Measurements from ENCODE around the gene CA10.

Gene CA10

GRCh38 chr17:51724043-51724580, 434.4 kb downstream of the CA10 start:
- DNase-seq (ENCODE audit: low spot score): no peak

DNA sequence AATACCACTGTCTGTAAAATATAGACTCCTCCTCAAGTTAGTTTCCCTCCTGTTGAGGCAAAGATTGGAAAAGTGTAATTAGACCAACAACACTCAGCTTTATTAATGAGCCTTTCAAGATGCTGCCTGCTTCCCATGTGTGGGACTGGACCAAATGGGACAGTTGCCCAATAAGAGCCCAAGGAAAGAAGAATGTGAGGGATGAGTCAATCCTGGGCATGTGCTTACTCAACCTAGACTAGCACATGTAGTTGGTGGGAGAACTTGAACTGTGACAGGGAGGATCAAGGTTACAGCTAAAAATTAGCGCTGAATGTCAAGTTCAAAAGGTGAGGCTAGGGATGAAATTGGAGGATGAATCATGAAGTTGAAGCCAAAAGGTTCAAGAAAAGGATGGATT, 435.5 kb downstream of the CA10 start:
- DNase-seq (ENCODE audit: low spot score): no peak

- no peak for DNase-seq (ENCODE audit: low spot score)
These were observed 436.8 kb downstream of the CA10 start for GRCh38 chr17:51721730-51722129.

- no peak for DNase-seq (ENCODE audit: low spot score)
These were observed 438.1 kb downstream of the CA10 start for GRCh38 chr17:51720439-51720838.

- no peak for DNase-seq (ENCODE audit: low spot score)
These were observed 439.5 kb downstream of the CA10 start for GRCh38 chr17:51718983-51719382.

DNA sequence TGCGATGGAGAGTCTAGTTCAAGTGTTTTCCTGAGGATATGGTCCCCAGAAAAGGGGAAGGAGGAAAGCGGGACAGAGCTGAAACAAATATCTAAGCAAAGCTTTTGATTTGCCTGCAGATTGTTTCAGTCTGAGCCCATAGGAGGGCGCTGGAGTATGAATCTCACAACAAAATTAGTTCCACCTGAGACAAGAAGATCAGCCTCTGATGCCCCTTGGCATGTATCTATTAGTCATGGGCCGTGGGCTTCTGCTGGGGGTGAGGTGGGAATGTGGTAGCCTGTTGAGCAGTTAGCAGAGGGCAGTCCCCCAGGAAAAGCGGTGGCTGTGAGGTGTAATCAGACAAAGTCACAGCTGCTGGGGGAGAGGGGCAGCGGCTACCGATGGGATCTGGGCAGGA, 446.9 kb downstream of the CA10 start:
- no peak for DNase-seq (ENCODE audit: low spot score)

GRCh38 chr17:51710634-51710979, 447.9 kb downstream of the CA10 start:
- DNase-seq (ENCODE audit: low spot score): no peak

DNA sequence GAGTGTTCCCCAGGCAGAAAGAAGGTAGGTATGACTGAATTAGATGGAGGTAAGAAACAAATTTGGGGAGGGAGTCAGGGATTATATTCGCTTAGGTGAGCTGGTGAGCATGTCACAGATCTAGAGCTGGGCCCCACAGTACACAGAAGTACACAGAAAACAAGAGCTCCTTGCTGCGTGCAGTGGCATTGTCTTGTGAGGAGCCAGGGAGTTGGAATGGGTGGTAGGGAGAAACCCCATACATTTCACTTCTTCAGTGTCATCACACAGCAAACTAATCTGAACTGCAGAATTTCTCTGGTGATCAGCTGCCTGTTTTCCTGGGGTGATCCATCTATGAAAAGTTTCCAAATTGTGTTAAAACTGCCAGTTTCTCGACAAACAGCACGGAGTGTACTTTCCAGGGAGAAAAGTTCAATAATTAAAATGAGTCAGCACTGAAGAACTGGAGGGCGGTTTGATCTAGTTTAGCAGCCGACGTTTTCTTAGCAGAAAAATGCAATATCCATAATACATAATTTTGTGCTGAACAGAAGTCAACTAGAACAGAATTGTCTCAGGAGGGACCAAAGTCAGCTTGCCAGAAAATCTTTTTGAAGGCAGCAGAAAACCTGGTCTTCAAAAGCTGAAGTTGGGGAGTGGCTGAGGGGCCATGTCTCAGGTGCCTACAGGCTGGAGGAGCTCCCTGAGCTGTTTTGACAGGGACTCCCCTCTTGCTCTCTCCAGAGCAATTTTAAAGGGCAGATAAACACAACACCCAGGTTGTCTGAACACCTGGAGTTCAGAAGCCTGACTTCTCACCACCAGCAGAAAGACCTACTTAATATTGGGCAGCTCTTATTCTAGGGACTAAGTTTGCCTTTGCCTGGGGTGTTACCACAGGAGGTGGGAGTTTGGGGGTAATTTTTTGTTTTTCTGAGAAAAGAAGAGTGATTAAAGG, 448.6 kb downstream of the CA10 start:
- no peak for DNase-seq (ENCODE audit: low spot score)

DNA sequence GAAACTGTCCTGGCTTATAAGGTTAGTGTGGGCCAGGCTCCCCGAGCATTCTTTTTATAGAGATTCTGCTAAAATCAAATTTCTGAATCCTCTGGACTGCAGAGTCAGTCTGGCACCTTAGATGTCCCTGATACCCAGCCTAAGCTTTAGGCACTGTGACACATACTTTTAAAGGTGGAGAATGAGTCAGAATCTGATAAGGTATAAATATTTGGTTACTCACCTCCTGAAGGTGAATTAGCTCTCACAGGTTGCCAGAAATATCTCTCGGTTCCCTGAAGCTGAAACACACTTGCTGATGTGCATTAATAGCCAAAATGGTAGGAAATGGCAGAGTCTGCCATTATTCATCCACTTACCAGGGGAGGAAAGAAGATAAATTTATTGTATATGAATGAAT, 451.3 kb downstream of the CA10 start:
- no peak for DNase-seq (ENCODE audit: low spot score)

DNA sequence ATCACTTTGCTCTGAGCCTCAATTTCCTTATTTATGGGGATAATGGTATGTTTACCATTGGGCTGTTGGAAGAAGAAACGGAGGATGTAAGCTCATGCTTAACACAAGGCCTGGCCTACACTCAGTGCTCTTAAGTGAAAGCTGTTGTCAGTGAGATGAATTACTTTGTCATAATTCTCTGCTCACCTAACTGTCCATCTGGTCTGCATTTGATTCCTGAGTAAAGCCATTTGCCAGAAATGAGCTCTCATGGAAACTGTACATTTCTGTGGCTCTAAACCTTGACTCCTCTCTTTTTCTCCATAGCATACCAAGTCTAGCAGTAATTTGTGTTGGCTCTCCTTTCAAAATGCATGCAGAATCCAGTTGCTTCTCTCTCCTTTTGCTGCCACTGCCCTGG, 452.4 kb downstream of the CA10 start:
- DNase-seq (ENCODE audit: low spot score): no peak

DNA sequence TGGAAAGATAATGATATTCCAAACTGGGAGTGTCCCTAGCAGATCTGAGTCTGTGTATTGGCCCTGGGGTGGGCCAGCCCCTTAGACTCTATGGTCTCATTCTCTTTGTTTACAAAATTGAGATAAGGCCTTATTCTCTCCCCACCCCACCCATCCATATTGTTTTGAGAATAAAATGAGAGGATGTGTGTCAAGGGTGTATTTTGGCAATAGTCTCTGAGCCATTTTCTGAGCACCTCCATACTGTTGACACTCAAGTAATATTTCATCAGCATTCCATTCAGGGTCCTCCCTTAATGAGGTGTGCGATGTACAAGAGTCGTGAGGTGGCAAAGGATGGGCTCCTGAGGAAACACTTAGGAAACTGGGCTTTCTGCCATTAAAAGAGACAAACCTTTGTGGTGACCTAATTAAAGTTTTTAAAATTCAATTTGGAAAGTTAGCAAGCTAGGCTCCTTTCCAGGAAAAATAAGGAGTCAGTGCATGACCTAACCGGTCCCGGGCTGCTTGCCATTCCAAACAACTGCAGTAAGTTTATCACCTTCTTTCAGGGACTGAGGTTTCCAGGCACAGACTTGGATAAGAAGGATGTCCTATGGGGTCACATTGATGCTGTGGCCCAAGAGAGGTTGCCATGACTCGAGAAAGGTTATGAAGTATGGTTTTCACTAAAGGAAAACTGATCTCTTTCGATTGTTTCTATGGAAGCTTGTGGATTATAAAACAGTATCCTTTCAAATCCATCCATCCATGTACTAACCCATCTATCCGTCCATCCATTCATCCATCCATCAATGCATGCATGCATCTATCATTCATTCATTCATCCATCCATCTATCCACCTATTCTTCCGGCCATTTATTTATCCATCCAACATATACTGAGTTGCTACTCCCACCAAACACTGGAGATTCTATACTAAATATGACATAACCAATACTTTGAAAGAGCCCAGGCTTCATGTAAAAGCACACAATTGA, 454.9 kb downstream of the CA10 start:
- DNase-seq (ENCODE audit: low spot score): no peak

GRCh38 chr17:51702963-51703360, 455.6 kb downstream of the CA10 start:
- DNase-seq (ENCODE audit: low spot score): no peak

- no peak for DNase-seq (ENCODE audit: low spot score)
These were observed 457.0 kb downstream of the CA10 start for GRCh38 chr17:51701501-51701900.

DNA sequence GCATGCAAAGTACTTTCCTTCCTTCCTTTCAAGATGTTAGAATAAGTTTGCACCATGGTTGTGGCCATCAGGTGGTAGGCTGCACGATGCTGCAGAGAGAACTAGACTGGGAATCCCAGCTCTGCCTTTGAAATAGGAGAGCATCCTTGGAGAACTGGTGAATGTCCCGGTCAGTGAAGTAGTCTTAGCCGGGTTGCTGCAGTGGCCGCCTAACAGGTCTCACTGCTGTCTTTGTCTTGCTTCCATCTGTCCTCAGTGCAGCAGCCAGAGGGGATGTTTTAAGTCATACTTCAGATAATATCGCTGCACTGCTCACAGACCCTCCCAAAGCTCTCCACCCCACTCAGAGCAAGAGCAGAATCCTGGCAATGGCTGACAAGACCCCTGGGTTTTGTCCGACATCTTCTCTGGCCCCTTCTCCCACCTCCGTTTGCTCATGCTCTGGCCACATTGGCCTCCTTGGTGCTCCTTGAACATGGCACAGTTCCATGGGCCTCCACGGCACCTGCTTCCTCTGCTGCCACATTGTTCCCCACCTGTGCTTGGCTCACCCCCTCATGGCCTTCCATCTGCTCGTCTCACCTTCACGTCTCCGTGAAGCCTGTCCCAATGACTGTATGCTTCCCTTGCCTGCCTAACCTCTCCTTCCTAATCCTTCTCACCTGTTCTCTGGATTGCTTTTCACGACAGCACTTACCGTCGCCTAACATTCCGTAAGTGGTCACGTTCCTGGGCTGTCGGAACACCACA, 458.3 kb downstream of the CA10 start:
- no peak for DNase-seq (ENCODE audit: low spot score)

DNA sequence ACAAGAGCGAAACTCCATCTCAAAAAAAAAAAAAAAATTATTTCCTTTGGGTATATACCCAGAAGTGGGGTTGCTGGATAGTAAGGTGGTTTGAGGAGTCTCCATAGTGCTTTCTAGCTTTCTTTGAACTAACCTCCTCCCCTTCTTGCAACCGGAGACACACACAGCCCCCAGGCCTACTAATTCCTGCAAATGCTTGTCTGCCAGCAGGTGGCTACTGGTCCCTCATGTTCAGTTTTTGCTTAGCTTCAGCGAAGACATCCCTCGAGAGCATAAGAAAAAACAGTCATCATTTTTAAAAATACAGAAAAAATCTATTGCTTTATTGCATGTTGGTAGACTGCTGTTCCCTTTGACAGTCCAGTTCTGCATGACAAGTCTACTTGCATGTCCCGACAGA, 459.2 kb downstream of the CA10 start:
- DNase-seq (ENCODE audit: low spot score): no peak

GRCh38 chr17:51692917-51693316, 465.6 kb downstream of the CA10 start:
- no peak for DNase-seq (ENCODE audit: low spot score)

GRCh38 chr17:51687887-51688286, 470.6 kb downstream of the CA10 start:
- no peak for DNase-seq (ENCODE audit: low spot score)

DNA sequence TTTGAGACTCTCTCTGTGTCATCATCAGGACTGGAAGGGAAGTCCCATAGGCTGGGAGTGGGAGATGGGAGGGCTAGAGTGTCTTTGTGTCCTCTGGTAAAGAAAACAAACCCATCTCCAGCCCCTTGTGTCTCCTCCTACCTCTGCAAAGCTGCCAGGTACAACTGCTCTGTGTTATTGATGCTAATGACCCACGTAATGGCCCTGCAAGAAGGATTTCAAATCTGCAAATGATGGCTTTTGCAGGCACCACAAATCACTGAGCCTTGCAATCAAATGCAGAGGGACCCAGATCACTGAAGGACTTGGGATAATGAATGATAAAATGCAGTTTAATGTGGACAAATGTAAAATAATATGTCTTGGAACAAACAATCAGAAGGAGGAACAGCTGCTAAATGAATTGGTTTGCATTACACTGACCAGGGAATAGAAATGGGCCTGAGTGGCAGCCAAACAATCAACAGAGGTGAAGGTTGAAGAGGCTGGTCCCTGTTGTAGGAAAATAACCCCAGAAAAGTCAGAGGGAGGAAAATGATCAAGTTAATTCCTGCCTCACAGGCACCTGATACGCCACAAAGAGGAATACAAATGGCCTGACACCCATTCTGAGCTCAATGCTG, 473.1 kb downstream of the CA10 start:
- DNase-seq (ENCODE audit: low spot score): no peak

DNA sequence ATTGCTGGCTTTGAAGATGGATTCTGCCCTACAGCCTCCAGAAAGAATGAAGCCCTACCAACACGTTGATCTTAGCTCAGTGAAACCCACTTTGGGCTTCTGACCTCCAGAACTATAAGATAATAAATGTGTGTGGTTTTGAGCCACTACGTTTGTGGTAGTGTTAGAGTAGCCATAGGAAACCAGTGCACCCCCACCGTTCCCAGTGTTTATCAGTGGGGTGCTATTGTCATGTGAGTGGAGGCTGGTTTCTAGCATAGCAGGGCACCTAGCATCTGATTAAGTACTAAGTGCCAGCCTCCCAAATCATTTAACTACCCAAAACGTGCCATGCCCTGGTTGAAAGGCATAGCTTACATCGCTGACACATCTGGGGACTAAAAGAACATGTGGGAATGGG, 474.3 kb downstream of the CA10 start:
- DNase-seq (ENCODE audit: low spot score): no peak

GRCh38 chr17:51683291-51683690, 475.2 kb downstream of the CA10 start:
- no peak for DNase-seq (ENCODE audit: low spot score)

GRCh38 chr17:51682115-51682514, 476.4 kb downstream of the CA10 start:
- no peak for DNase-seq (ENCODE audit: low spot score)

Measured in left forelimb (tissue), 1 donor.